Activated CD4-positive, alpha-beta T cell treated with anti-CD3 and anti-CD28 coated beads, Interleukin-2, amount 50 U/mL, for 1 hour (primary cell): Measurements from ENCODE around the gene CLMN.

Experiments
- DNase-seq: peaks from one replicate; pipeline ENCODE4 v3.0.0-alpha.2; 2020

CLMN gene

DNA sequence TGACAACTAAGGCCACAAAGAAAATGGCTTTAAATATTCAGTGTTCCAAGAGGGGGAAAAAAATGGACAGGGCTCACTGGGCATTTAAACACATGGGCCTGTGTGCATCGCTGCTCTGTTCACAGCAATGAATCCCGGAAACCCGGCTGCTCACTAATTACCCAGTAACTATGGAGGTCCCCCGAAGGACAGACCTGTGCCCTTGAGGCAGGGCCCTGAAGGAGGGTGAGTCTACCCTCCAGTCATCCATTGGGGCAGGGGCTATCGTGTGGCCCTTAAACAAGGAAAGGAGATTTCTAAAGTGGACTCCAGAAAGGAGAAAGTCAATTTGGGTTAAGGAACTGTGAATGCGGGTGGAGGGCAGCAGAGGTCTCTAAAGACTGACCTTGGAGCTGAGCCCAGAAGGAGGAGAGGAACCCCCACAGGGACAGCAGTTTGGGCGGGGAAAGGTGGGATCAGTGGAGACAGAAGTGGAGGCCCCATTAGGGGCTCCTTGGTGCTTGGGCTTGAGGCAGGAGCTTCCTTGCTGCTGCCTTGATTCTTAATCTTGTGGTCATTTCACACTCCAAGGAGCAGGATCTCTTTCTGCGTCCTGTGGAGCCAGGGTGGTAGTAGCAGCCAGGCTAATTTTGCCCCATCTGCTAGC is 1.4 kb upstream of the CLMN start:
- DNase-seq, result no peak

DNA sequence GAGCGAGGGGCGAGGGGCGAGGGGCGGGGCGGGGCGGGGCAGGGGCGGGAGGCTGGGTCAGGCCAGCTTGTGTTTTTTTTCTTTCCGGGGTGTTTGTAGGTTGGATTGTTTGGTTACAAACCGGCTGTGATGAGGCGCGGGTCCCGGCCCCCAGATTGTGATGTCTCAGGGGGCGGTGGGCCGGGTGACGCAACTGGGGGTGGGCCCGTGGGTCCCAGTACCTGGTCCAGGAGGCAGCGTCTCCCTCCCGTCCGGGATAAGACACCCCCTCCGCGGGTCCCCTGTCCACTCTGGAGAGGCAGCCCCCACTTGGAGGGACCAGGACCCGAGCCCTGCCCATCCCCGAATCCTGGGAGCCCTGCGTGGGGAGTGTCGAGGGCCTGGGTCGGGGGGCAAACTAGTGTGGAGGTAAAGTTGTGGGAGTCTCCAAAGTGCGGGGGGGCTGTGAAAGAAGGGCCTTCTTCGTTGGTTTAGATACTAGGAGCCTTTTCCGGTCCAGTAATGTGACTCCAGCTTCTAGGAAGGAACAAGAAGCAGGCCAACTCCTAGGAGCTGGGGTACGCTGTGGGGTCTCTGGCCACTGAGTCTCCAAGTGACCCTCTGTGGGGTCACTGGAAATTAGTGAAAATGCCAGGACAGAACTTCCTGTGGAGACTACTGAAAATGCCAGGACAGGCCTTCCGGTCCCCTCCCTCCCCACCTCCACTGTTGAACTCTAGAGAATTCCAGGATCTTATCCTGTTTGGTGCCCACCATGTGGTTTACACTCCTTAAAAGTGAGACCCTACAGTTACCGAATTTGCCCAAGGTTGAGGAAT is 579 bp upstream of the CLMN start:
- no peak for DNase-seq

DNA sequence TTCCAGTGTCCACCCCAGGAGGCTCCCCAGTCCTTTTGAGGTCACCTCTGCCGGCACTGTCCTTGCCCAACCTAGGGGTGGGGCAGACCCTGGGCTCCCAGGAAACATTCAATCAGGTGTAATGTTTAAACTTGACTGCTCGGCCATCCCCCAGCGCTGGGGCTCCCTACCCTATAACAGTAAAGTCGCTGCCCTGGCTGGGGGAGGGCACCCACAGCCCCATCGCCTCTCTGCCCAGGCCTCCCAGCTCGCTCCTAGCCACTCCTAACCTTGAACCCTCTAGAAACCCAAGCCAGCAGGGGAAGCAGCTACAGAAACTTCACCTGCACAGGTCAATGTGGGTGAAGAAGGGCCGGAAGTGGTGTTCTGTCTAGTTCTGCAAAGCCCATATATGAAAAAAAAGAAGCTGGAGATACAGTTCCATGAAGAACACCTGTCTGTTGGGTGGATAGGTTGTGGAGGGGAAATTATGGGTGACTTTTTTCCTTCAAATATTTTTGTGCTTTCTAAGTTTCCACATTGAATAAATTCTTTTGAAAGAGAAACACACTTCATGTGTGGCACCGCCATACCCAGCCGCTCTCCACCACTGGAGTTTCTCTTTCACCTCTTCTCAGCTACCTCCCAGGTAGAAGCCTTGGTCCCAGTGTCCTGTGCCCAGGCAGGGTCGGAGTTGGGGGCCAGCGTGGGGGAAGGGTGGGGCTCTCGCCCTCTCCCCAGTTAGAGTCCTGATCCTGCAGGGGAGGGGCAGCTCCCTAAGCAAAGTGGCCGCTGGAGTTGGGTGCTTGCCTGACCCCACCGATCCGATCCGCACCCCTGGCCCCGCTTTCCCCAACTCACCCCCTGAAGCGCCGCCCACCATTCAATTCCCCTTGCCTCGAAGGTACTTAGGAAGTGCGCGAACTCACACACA is 1.1 kb downstream of the CLMN start:
- DNase-seq, result no peak

DNA sequence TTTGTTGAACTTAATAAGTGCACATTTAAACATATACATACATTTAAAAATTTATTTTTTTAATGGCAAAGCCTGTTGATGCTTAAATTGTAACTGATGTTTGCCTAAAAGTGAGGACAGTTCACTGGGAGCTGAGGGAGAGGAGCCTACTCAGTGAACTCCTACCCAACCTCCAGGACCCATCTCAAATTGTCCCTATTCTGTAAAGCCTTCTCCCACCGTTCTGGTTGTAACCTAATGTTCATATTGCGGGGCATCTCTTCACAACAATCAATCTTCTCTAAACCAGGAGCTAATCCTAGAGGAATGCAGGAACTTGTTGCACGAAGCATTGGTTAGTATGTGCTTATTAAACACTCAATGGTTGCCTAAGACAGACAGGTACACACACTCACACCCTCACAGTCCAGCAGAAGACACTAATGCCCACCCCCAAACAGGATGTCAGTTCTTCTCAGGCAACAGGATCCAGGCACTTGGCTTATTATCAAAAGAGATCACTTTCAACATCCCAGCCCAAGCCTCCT is 1.8 kb downstream of the CLMN start:
- no peak for DNase-seq

DNA sequence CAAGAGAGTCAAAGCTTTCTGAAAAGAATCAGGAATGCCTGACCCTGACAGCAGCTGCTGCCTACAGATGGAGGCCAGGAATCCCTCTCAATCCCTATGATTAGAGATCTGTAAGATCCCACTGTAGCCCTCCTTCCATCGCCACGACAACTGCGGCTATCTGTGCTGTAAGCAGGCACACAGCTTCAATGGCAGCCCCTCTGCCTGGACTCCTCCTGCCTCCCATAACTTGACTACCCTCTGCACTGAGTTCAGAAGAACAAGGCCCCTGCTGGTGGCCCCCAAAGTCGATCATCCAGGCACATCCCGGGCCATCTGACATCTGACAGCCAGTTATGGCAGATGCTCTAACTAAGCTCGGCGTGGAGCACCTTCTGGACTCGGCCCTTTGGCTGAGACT is 2.9 kb downstream of the CLMN start:
- DNase-seq, result no peak

DNA sequence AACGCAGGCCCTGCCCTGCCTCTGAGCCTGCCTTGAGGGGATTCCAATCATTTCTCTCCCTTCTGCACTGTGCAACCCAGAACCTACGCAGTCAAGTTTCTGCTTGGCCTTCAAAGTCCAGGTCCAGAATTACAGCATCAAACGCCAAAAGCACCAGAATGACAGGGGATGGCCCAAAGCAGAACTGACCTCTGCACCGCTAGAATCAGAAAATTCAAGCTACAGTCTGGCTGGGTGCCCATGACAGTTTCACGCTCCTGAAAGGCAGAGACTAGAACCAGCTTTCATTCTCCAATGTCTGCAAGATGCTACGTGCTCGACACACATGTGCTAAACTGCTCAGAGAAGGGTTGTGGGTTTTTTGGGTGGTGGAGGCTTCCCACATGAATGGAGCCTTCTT is 4.1 kb downstream of the CLMN start:
- no peak for DNase-seq

DNA sequence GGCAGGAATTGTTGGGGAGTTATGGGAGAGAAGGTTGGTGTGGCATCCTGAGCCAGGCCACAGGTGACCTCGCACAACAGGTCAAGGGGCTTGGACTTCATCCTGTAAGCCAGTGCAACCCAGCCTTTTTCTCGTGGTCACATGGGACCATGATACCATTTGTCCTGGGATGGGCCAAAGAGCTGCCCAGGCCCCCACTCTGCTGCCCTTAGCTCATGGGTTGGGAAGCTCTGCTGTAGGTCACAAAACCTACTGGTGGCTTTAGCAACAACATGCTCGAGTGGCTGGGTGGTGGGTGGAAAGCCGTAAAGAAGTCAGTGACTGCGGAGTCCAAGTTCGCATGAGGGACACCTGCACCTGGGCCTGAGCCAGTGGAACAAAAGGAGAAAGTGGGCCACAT is 4.6 kb downstream of the CLMN start:
- DNase-seq, result no peak

DNA sequence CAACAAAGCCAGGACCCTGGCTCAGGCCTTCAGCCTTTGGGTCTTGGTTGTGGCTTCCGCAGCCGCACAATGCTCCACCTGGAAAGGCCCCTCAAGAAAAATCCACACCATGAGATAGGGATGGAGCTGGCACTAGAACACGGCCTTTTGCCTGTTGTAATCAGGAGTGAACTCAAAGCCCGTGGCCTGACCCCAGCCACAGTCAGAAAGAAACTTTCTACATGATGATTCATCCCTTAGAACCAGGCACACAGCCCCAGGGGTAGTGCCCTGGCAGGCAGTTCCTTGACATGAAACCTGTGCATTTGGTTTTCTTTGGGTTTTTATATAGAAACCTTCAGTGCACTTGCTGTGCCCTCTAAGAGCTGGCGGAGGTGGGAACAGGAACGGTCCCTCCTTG is 5.1 kb downstream of the CLMN start:
- no peak for DNase-seq

DNA sequence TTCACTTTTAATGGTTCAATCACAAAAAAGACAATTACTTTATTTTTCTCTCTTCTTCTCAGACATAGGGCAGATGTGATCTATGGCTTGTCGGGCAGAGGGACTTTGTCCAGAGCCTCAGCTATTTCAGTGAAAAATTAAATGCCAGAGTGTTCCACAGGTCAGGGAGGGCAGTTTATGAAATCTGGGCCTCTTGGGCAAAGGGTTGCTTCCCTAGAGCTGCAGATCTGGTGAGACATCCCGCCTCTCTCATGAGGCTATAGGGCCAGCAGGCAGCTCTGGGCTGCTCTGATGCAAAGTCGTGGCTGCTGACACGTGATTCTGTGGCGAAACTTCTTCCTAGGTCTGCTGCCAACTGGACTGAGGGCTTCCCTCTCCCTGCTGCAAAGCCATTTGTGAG is 6.0 kb downstream of the CLMN start:
- DNase-seq, result no peak

DNA sequence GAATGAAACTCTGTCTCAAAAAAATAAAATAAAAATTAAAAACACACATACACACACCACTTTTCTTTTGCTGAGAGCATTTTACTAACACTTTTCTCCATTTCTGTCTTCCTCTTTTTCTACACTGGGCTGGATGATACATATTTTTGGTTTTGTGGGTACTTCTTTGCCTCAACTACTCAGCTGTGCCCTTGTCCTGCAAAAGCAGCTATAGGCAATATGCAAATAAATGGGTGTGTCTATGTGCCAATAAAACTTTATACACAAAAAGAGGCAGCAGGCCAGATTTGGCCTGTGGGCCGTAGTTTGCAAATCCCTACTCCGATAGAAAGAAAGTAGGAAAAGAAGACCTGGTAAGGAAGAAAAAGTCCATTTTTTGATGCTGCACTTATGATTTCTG is 6.5 kb downstream of the CLMN start:
- no peak for DNase-seq

DNA sequence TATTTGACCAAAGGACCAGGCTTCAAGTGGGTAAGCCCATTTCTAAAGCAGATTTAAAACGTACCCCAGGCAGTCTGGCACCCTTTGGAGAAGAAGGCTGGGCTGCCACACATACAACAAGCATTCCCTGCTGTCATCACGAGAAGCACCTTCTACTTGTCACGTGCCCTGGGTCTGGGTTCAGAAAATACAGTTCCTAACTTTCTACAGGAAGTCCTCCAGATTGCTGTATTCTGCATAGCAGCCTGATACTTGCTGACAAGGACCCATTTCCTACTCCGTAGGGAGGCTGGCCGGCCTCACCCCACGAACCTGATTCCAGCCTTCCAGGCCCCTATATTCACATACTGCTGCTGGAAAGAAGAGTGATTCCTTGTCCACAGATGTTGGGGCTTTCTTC is 7.4 kb downstream of the CLMN start:
- DNase-seq, result no peak

DNA sequence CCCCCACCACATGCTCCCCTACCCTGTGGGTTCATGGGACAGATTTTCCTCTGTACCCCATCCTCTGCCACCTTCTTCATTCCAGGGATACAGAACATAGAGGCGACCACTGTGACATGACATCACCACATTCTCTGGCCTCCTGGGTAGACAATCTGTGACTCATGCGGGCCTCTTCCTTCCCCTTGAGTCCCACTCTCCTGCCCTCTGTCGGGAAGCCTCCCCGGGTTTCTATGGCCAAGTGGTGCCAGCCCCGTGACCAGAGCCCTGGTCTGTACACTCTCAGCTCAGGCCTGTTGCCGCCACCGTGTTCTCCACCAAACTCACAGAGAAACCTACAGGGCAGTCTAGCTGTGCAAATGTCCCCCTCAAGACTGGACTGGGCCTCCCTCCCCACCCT is 8.0 kb downstream of the CLMN start:
- no peak for DNase-seq

DNA sequence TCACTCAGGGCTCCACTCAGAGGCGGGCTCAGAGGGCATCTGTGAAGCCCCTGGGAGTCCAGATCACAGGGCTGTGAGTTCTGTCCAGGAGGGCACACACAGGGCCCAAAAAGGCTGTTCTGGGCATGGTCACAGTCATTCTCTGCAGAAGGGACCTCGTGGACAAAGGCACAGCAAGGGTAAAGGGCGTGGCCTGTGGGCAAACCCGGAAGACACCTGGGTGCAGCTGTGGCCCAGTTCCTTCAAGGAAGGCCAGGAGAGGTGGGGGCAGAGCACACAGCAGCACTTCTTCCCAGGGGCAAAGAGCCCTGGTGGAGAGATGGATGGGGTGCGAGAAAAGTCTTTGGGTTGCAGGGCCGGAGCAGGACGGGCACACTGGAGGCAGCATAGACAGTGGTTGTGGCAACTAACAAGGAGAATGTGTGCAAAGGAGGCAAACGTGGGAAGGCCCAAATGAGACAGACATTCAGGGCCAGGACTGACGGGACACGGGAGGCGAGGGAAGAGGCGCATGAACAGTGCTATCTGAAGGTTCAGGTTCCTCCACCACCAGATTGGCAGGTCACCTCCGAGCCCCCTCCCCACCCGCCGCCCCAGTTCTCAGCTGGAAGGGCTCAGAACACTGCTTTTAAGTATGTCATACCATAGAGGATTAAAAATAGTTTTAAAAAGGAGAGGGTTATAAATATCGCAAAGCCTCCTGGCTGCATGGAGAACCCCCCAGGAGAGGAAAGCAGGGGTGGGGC is 8.9 kb downstream of the CLMN start:
- no peak for DNase-seq

DNA sequence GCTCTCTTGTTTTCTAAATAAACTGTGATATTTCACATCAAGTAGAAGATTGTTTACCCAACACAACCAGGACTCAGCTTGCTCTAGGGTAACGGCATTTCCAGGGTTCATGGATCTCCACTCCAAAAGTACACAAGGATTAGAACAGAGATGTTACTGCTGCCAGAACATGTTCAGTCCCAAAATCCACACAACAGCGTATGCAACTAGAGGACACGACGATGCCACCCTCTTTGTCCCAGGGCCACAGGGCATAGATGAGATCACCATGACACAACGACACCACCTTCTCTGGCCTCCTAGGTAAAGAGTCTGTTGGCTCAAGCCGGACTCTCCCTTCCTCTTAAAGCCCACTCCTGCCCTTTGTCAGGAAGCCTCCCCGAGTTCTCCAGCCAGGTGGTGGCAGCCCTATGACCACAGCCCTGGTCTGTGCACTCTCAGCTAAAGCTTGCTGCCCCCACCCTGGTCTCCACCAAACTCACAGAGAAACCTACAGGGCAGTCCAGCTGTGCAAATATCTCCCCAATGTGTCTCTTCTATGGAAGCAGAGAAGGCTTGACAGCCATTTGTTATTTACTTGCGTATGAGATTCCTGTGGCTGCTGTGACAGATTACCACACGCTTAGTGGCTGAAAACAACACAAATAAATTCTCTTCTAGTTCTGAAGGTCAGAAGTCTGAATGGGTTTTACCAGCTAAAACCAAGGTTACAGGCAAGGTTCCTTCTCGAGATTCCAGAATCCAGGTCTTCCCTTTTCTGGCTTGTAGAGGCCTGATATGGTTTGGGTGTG is 10.3 kb downstream of the CLMN start:
- DNase-seq, result no peak

DNA sequence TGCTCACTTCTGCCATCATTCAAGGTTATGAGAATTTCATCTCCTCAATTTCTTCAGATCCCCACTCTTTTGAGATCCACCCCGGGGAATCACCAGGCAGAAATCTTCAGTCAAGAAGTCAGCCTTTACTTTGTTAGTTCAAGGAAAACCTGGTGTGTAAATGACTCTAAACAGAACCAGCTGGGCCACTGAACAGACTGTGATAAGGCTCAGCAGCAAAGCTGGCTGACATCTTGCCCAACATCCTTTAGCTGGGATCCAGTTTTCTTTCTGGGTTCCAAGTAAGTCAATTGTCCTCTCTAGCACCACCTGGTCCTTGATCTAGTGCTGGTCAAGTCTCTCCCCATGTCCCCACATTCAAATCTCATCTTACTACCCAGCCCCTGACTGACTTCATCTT is 11.6 kb downstream of the CLMN start:
- no peak for DNase-seq

DNA sequence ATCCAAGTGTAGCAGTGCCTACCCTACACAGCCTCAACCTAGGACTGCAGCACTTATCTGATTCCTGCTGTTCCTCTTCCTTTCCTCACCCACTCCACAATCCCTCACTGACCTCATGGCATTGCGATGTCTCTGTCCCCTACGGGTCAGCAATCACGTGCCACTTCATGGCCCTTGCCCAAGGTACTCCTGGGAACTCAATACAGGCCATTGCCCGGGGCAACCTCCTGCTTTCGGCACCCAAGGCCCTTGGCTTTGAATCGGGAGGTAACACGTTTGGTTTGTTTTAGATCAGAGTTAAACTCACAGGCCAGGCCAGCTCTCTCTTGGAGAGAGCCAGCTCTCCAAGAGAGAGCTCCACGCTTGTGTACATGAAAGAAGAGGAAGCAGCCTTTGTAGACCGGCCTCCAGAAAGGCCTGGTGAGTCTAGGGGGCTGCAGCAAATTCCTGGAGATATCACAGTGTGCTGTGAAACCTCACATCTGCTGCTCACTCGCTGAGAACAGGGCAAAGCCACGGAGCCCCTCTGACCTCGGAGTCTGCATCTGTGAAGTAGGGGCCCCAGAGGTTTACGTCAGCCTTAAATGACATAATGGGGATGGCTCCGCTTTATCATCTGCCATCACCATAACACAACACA is 12.2 kb downstream of the CLMN start:
- no peak for DNase-seq

DNA sequence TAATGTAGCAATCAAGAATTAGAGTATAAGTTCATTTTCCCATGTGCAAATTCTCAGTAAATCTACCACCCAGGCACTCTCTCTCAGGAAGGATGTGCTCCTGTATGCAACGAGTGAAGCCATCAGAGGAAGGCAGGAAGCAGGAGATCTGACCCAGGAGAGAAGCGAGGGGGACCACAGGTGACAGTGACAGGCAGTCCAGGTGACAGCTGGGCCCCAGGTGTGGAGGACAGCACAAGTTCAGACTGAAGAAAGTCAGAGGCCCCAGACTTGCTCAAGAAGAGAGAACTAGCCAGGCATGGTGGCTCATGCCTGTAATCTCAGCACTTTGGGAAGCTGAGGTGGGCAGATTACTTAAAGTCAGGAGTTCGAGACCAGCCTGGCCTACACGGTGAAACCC is 13.8 kb downstream of the CLMN start:
- DNase-seq, result no peak

DNA sequence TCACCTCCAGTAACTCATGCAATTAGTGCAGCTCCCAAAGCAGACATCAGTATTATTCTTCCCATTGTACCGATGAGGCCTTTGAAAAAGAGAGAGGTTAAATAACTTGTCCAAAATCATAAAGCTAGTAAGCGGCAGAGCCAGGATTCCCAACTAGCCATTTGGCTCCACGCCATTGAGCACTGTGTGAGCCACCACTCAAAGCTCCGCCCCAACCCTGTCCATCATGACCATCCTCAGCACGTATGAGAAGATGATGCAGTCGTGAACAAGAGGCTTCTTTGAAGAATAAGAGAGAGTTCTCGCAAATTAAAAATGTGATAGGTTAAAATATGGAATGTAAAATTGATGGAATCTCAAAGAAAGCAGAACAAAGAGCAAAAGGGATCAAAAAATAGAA is 14.6 kb downstream of the CLMN start:
- DNase-seq, result no peak

DNA sequence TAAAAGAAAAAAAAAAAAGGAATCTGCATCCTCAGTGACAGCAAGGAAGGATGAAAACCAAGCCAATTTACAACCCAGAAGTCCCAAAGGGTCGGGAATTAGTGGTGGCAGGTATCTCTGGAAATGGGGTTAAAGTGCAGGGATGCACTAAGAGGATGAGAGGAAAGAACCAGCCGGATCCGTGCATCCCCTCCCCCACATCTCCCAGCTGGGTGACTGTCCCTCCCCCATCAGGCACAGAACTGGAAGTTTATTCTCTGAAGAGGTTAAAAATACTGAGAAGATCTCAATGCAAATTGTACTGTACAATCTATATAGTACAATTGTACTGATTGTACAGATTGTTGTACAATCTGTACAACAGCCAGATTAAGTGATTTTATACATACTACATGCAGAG is 15.4 kb downstream of the CLMN start:
- DNase-seq, result no peak

DNA sequence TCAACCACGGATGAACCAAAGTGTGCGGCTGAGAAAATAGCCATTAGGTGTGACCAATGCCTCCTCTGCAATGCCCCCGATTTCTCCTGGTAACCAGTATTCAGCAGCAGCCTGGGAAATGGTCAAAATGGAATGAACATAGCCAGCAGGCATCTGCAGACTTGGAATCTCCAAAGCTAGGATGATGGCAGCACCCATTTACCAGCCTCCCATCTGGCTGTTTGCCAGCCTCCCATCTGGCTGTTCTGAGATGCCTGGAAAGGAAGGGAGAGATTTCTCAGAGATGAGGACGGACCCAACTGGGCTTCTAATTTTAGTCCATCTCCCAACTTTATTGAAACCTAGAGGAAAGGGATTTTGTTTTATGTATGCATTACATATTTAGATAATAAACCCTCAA is 16.2 kb downstream of the CLMN start:
- no peak for DNase-seq
